Ovary (tissue), 10 donors: ENCODE data around the gene STAC. TPM values are rescaled to one million over a fixed set of nuclear protein-coding genes. Genes with fewer than 3 reads are reported as not detected.

Experiments
- DNase-seq, 5 donors: peaks; one replicate each; pipeline ENCODE4 v3.0.0-alpha.2; 2019 to 2020
- H3K27ac ChIP-seq, 2 donors: fragments of 200-600 bp; one replicate each; pipeline versions ENCODE4 v1.5.1 to v1.8.0; 2019 to 2022
- H3K27me3 ChIP-seq: fragments of 200-600 bp; one replicate; pipeline ENCODE4 v1.8.0; 2022
- H3K36me3 ChIP-seq: fragments of 200-600 bp; sonication (generic); one replicate; pipeline ENCODE4 v1.5.1; 2019
- H3K4me1 ChIP-seq: one replicate; pipeline ENCODE4 v1.8.1; 2013; ENCODE audit warnings: mild to moderate bottlenecking, moderate library complexity; ENCODE audit not compliant: insufficient read depth
- H3K4me3 ChIP-seq: fragments of 200-600 bp; sonication (generic); one replicate; pipeline ENCODE4 v1.5.1; 2017
- H3K9me3 ChIP-seq, 2 donors: fragments of 200-600 bp in 1 of 2; sonication (generic) in 1 of 2; one replicate each; pipeline versions ENCODE4 v1.5.1 to v1.8.1; 2013 to 2019; ENCODE audit warnings: mild to moderate bottlenecking in 1 of 2, moderate library complexity in 1 of 2
- EP300 ChIP-seq: sonication (generic); formaldehyde crosslinking; IDR thresholded peaks from one replicate; pipeline ENCODE4 v1.6.1; 2017; ENCODE audit warnings: antibody characterized with exemption
- POLR2A ChIP-seq: fragments of 450-650 bp; IDR thresholded peaks from one replicate; pipeline ENCODE4 v1.6.1; 2017; ENCODE audit warnings: antibody characterized with exemption, mild to moderate bottlenecking, moderate library complexity
- WGBS, 3 donors: extraction: QIAGEN DNeasy Blood & Tissue Kit in 1 of 3; methylation state at CpG; one replicate each; pipeline versions ENCODE4 v1.1.5 to v1.1.7; 2013 to 2017; 5-methylcytosine and 5-hydroxymethylcytosine counted together
- intact Hi-C, 4 donors: fragments of 100-400 bp; cut with DNase I; formaldehyde crosslinking; loops; one replicate each; pipeline versions ENCODE4 v1.11.0 to v1.15.1; 2022 to 2023
- long read RNA-seq, 3 donors: library from polyadenylated mRNA in 2 of 3; unstranded in 2 of 3; transcript quantifications; one replicate each; pipeline ENCODE4 v2.0.0 and lab custom pipeline, GENCODE V29; 2021 to 2026
- polyA plus RNA-seq, 2 donors: library from polyadenylated mRNA; stranded (reverse); fragments of 200-250 nt in 1 of 2; fragments of 350-450 nt in 1 of 2; fragmentation: Illumina TruSeq in 1 of 2; extraction: RNeasy Lipid Tissue Mini Kit (QIAGEN cat#74804) in 1 of 2; gene quantifications; one replicate each; pipeline ENCODE4 v1.2.3, GENCODE V29; 2013 to 2014
- total RNA-seq, 7 donors: library from RNA; depleted of rRNA in 2 of 7; stranded (reverse); fragments of >200 nt in 2 of 7; fragmentation: NEBNext Ultra II Directional in 3 of 7; extraction: Animal tissue kit (Norgen Biotek cat#: 25700) in 3 of 7; gene quantifications; one replicate each; pipeline versions ENCODE4 v1.1.0 to v1.2.4, GENCODE V29; 2016 to 2023
- TF ChIP-seq, protein P1 (sequence below), 3 donors: fragments of 450-650 bp in 2 of 3; fragments of 200-600 bp in 1 of 3; IDR thresholded peaks; one replicate each; pipeline versions ENCODE4 v1.5.1 to v1.8.0; 2016 to 2022; ENCODE audit warnings: antibody characterized with exemption in 3 of 3, mild to moderate bottlenecking in 1 of 3
- donor health status: DM: no; HTN: no; CAD: no; lungs with moderate emphysema.
- donor health status: DM: no; HTN: no; CAD: no.
- donor health status: Bipolar disorder and iron deficiency.
- donor health status: DM: yes; HTN: yes; CAD: no.
- donor health status: DM: no; HTN: no; CAD: no.
- donor health status: DM: yes; HTN: yes; CAD: no.

The STAC gene, protein sequence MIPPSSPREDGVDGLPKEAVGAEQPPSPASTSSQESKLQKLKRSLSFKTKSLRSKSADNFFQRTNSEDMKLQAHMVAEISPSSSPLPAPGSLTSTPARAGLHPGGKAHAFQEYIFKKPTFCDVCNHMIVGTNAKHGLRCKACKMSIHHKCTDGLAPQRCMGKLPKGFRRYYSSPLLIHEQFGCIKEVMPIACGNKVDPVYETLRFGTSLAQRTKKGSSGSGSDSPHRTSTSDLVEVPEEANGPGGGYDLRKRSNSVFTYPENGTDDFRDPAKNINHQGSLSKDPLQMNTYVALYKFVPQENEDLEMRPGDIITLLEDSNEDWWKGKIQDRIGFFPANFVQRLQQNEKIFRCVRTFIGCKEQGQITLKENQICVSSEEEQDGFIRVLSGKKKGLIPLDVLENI
- total RNA-seq (1 to 10 TPM in 3 of 7 donors, under 1 TPM in 4; 0.58 to 8.4 (median 0.88) TPM), polyA plus RNA-seq (1 to 10 TPM; 1.2 to 1.6 TPM)
- long read RNA-seq, donor 1, result 0 reads
- long read RNA-seq, donor 2, result 0 reads
- long read RNA-seq, donor 3, partial matches to known transcripts, result 0 of 2 reads
- long read RNA-seq, donor 3, other reads (novel, unspliced or antisense), result 0 of 2 reads

DNA sequence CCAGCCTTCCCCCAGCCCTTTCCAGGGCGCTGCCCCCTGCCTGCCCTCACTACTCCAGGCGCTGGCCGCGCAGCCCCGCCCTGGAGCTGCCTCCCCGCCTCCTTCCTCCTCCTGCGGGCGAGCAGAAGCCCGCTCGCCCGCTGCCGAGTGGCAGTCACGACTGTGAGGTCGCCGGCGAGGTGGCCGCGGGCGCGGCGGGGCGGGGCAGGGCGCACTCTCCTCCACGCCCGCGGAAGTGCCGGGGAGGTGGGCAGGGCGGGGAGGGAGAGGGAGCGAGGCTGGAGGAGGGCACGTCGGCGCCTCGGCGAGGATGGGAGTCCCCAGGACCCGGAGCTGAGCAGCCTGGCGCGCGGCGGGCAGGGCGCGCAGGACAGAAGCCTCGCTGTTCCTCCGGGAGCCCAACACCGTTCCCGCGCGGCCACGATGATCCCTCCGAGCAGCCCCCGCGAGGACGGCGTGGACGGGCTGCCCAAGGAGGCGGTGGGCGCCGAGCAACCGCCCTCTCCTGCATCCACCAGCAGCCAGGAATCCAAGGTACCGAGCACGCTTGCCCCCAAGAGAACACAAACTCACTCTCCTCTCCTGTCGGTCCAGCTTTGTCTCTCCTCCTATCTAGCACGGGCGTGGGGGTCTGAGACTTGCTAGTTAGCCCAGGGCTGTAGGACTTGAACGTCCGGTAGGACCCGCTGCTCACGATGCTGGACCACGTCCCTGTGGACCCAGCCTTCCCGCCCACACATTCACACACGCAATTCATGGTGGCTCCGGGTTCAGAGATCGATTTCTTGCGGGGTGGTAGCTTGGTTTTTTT is at the start of gene STAC:
Gene STAC (plus strand): TSS at position 284 of the 811 bp plus-strand sequence. CDS start 140 bp downstream, at position 424.
- intact Hi-C loops, result no loop called here
- Histone ChIP-seq H3K9me3 (no peaks in the 10 kb centered on the region), H3K36me3 (no peaks in the 10 kb centered on the region), H3K4me3 (peak within 1 kb of the TSS; percentile 51), H3K27ac (no peak within 1 kb of the TSS), H3K27me3 (no peaks in the 10 kb centered on the region), H3K4me1 (no peaks in the 10 kb centered on the region)
- peak in 1 of 5 donors; percentile 12 for DNase-seq
- no peak for TF ChIP-seq EP300
- TF ChIP-seq POLR2A, result no peak
- TF ChIP-seq, protein P1, sequence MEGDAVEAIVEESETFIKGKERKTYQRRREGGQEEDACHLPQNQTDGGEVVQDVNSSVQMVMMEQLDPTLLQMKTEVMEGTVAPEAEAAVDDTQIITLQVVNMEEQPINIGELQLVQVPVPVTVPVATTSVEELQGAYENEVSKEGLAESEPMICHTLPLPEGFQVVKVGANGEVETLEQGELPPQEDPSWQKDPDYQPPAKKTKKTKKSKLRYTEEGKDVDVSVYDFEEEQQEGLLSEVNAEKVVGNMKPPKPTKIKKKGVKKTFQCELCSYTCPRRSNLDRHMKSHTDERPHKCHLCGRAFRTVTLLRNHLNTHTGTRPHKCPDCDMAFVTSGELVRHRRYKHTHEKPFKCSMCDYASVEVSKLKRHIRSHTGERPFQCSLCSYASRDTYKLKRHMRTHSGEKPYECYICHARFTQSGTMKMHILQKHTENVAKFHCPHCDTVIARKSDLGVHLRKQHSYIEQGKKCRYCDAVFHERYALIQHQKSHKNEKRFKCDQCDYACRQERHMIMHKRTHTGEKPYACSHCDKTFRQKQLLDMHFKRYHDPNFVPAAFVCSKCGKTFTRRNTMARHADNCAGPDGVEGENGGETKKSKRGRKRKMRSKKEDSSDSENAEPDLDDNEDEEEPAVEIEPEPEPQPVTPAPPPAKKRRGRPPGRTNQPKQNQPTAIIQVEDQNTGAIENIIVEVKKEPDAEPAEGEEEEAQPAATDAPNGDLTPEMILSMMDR (IDR thresholded peaks at IDR 0.05), result no peak
- 2% methylated on average over 36 to 73 of the region's 73 CpGs for WGBS, 3 donors

DNA sequence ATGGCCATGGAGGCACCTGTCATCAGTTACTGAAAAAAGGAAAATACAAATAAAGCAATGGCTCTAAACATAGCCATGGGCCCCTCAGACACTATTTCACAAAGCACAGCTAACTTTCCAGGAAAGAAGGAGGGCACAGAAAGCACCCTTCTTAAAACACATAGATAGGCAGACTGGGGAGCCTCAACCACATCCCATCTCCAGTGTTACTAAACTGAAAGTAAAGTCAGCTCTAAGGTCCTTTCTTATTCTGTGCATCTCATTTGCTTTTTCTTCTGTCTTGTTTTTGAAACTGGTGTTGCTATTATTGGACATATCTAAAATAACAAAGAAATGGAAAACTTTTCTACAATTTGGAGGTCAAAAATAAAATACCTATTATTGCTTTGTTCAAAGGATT is 48.2 kb upstream of the STAC start:
- Histone ChIP-seq H3K9me3 (no peaks in the 10 kb centered on the region), H3K27ac (no peak overlapping the region), H3K4me1 (no peaks in the 10 kb centered on the region), H3K36me3 (no peaks in the 10 kb centered on the region), H3K27me3 (no peaks in the 10 kb centered on the region), H3K4me3 (no peak overlapping the region)
- intact Hi-C loops, result no loop called here
- DNase-seq, result no peak
- TF ChIP-seq POLR2A (no peak), EP300 (no peak)
- TF ChIP-seq, protein P1 (IDR thresholded peaks at IDR 0.05), result no peak

DNA sequence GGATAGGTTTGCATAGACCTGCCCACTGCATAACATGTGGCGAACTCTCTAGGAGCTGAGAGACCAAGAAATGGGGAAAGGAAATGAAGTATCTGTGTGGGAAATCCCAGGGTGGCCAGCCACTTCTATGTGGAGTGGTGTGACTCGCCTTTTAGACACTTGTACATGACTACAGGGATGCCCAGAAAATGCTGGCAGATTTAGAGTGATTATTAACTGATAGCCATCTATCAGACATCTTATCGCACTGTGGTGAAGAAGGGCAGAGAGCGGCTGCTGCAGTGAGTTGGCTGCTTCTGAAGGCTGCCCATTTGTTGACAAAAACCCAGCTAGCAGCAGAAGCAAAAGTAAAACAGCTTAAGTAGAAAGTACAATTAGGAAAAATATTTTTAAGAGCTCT is 18.1 kb upstream of the STAC start:
- intact Hi-C loops, result no loop called here

DNA sequence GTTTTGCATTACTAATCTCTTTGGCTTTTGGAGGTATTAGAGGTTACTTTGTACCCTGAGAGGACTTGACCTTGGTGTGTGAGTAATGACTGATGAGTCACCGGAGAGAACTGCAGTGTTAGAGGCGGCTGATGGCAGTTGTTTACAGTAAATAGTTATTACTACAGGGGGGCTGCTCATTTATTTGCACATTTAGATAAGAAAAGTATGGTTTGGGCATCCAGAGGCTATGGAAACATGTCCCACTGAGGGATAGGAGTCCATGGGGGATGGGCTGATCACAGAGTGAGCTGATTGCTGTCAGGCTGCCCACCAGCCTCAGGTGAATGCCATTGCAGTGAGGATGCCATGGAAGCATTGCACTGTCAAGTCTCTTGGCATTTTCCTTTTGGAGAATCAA is 17.3 kb upstream of the STAC start:
- 4 to 17% (median 10%) methylated on average over 2 of the region's 2 CpGs for WGBS, 3 donors
- TF ChIP-seq, protein P1 (IDR thresholded peaks at IDR 0.05), result no peak
- TF ChIP-seq POLR2A, result no peak
- no peak for TF ChIP-seq EP300
- DNase-seq, result no peak
- Histone ChIP-seq H3K4me1 (no peaks in the 10 kb centered on the region), H3K27ac (no peak overlapping the region), H3K27me3 (no peaks in the 10 kb centered on the region), H3K36me3 (no peaks in the 10 kb centered on the region), H3K4me3 (no peak overlapping the region), H3K9me3 (no peaks in the 10 kb centered on the region)
- intact Hi-C loops, result no loop called here

More for the DNA sequence above, 18.1 kb upstream of the STAC start:
- Histone ChIP-seq H3K27me3 (no peaks in the 10 kb centered on the region), H3K27ac (no peak overlapping the region), H3K9me3 (no peaks in the 10 kb centered on the region), H3K4me1 (no peaks in the 10 kb centered on the region), H3K36me3 (no peaks in the 10 kb centered on the region), H3K4me3 (no peak overlapping the region)
- DNase-seq, result no peak
- 53 to 78% (median 70%) methylated on average over 4 of the region's 4 CpGs for WGBS, 3 donors
- TF ChIP-seq POLR2A, result no peak
- TF ChIP-seq EP300, result no peak
- TF ChIP-seq, protein P1 (IDR thresholded peaks at IDR 0.05), result no peak
